ENCODE measurements around the gene TRMT1. TPM values are rescaled to one million over a fixed set of nuclear protein-coding genes. Genes with fewer than 3 reads are reported as not detected.

Gene TRMT1
- total RNA-seq, 1 experiment from 2014 or later, result 35.9 TPM

- Histone ChIP-seq H3K9me3 (ENCODE audit: low read length) (no peaks in the 10 kb centered on the region), H3K4me3 (ENCODE audit: low read length) (no peak overlapping the region), H2AFZ (ENCODE audit: low read length) (no peak overlapping the region), H3K79me2 (ENCODE audit: low read length) (no peaks in the 10 kb centered on the region), H3K4me2 (ENCODE audit: low read depth, low read length, poor library complexity, severe bottlenecking) (no peak overlapping the region), H3K9me2 (replicated peaks; ENCODE audit: insufficient read depth, low read length) (no peaks in the 10 kb centered on the region), H3K4me1 (ENCODE audit: low read length) (peaks cover 6% of the 10 kb centered on the region), H3K9ac (ENCODE audit: low read length) (no peak overlapping the region), H3K27ac (ENCODE audit: low read length) (no peak overlapping the region), H3K27me3 (ENCODE audit: low read length) (no peaks in the 10 kb centered on the region), H3K36me3 (ENCODE audit: insufficient read depth, low read length) (no peaks in the 10 kb centered on the region), H4K20me1 (ENCODE audit: insufficient read depth, low read depth, low read length) (no peaks in the 10 kb centered on the region)
- no peak for DNase-seq
Observed at GRCh38 chr19:13063461-13064091, 53.0 kb downstream of the TRMT1 start.

DNA sequence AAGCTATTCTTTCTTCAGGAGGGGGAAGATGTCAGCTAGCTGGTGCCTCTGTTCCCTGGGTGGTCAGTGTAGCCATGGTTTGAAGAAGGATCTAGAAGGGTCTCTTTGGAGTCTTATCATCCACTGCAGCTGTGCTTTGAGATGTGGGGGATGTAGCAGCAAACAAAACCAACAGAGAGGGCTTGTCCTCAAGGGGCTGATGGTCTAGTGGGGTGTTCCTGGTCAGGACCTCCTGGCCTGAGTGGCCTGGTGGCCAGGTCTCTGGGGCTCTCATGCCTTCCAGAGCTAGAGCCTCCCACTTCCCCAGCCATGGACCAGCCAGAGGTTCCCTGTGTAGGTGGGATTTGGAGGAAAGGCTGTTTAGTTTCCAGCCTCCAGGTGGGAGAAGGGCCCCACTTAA lies 54.2 kb downstream of the TRMT1 start:
- Histone ChIP-seq H3K79me2 (ENCODE audit: low read length) (no peaks in the 10 kb centered on the region), H3K4me1 (ENCODE audit: low read length) (peaks cover 6% of the 10 kb centered on the region), H4K20me1 (ENCODE audit: insufficient read depth, low read depth, low read length) (no peaks in the 10 kb centered on the region), H3K9ac (ENCODE audit: low read length) (no peak overlapping the region), H3K9me2 (replicated peaks; ENCODE audit: insufficient read depth, low read length) (no peaks in the 10 kb centered on the region), H3K4me3 (ENCODE audit: low read length) (no peak overlapping the region), H3K27ac (ENCODE audit: low read length) (no peak overlapping the region), H3K9me3 (ENCODE audit: low read length) (no peaks in the 10 kb centered on the region), H3K4me2 (ENCODE audit: low read depth, low read length, poor library complexity, severe bottlenecking) (no peak overlapping the region), H3K36me3 (ENCODE audit: insufficient read depth, low read length) (no peaks in the 10 kb centered on the region), H2AFZ (ENCODE audit: low read length) (no peak overlapping the region), H3K27me3 (ENCODE audit: low read length) (no peaks in the 10 kb centered on the region)
- no peak for DNase-seq

- H3K27me3 ChIP-seq (ENCODE audit: low read length), result no peaks in the 10 kb centered on the region
- no peaks in the 10 kb centered on the region for H4K20me1 ChIP-seq (ENCODE audit: insufficient read depth, low read depth, low read length)
- H3K4me2 ChIP-seq (ENCODE audit: low read depth, low read length, poor library complexity, severe bottlenecking), result peak overlapping the region; percentile 32
- no peak overlapping the region for H3K27ac ChIP-seq (ENCODE audit: low read length)
- no peak overlapping the region; the same call in 1 of the 2 replicates for H3K4me3 ChIP-seq (ENCODE audit: low read length)
- no peaks in the 10 kb centered on the region for H3K36me3 ChIP-seq (ENCODE audit: insufficient read depth, low read length)
- peak; percentile 89 for DNase-seq
- H3K79me2 ChIP-seq (ENCODE audit: low read length), result no peaks in the 10 kb centered on the region
- H3K9ac ChIP-seq (ENCODE audit: low read length), result peak overlapping the region; percentile 17; the same call in 1 of the 2 replicates
- H3K4me1 ChIP-seq (ENCODE audit: low read length), result peaks cover 6% of the 10 kb centered on the region
- no peaks in the 10 kb centered on the region for H3K9me3 ChIP-seq (ENCODE audit: low read length)
- H2AFZ ChIP-seq (ENCODE audit: low read length), result no peak overlapping the region
- H3K9me2 ChIP-seq (replicated peaks; ENCODE audit: insufficient read depth, low read length), result no peaks in the 10 kb centered on the region
Observed at GRCh38 chr19:13060964-13061927, 55.3 kb downstream of the TRMT1 start.

GRCh38 chr19:13060233-13060963 lies 56.1 kb downstream of the TRMT1 start:
- Histone ChIP-seq H3K27me3 (ENCODE audit: low read length) (no peaks in the 10 kb centered on the region), H3K9me3 (ENCODE audit: low read length) (no peaks in the 10 kb centered on the region), H3K9me2 (replicated peaks; ENCODE audit: insufficient read depth, low read length) (no peaks in the 10 kb centered on the region), H3K4me3 (ENCODE audit: low read length) (no peak overlapping the region), H3K4me1 (ENCODE audit: low read length) (peaks cover 6% of the 10 kb centered on the region), H3K4me2 (ENCODE audit: low read depth, low read length, poor library complexity, severe bottlenecking) (no peak overlapping the region), H2AFZ (ENCODE audit: low read length) (no peak overlapping the region), H3K79me2 (ENCODE audit: low read length) (no peaks in the 10 kb centered on the region), H3K36me3 (ENCODE audit: insufficient read depth, low read length) (no peaks in the 10 kb centered on the region), H4K20me1 (ENCODE audit: insufficient read depth, low read depth, low read length) (no peaks in the 10 kb centered on the region), H3K27ac (ENCODE audit: low read length) (no peak overlapping the region), H3K9ac (ENCODE audit: low read length) (no peak overlapping the region)
- DNase-seq, result no peak

DNA sequence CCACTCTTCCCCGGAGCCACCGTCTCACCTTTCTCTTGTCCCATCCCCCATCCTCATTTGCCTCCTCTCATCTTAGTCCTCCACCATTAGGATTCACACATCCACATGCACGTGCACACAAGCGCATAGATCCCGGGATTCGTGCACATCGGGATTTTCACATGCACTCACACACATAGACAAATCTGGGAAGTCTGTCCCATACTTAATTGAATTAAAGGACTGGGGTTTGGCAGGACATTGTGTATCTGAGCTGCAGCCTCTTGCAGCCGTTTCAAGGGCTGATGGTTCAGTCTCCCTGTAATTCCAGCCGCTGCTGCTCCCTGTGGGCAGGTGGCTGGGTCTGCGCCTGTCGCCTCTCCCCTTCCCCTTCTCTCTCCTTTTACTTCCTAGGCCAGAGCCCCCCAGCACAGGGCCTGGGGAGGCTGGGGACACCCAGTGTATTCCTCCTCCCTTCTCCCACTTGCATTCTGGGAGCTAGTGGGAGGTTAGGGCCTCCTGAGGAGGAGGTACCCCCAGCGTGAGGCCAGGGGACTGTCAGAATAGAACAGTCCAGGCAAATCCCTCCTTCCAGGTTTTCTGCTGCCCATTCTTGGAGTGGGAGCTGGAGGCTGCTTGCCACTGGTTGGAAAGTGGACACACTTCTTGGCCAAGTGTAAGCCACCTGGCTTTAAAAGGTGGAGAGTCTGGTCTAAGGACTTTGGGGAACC lies 57.4 kb downstream of the TRMT1 start:
- Histone ChIP-seq H3K27ac (ENCODE audit: low read length) (no peak overlapping the region), H4K20me1 (ENCODE audit: insufficient read depth, low read depth, low read length) (no peaks in the 10 kb centered on the region), H3K9me3 (ENCODE audit: low read length) (no peaks in the 10 kb centered on the region), H3K36me3 (ENCODE audit: insufficient read depth, low read length) (no peaks in the 10 kb centered on the region), H3K79me2 (ENCODE audit: low read length) (no peaks in the 10 kb centered on the region), H3K4me1 (ENCODE audit: low read length) (peaks cover 6% of the 10 kb centered on the region), H3K4me3 (ENCODE audit: low read length) (no peak overlapping the region), H3K9me2 (replicated peaks; ENCODE audit: insufficient read depth, low read length) (no peaks in the 10 kb centered on the region), H3K27me3 (ENCODE audit: low read length) (no peaks in the 10 kb centered on the region), H3K4me2 (ENCODE audit: low read depth, low read length, poor library complexity, severe bottlenecking) (no peak overlapping the region), H3K9ac (ENCODE audit: low read length) (no peak overlapping the region), H2AFZ (ENCODE audit: low read length) (no peak overlapping the region)
- no peak for DNase-seq

DNA sequence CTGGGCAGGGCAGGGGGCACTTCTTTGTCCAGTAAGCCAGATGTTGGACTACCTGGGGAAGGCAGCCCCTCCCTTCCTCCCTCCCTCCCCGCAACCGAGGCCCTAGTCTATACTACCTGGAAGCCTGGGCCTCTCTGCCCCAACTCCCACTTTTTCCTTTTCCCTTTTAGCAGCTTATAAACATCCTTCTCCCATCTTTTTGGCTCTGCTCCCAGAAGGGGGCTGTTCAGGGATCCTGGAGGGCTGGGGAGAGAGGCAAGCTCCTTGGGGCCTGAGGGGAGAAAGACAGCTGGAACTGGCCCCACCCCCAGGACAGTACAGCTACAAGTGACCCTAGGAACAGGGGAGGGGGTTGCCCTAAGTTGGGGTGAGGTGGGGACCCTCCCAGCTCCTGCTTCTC lies 58.8 kb downstream of the TRMT1 start:
- Histone ChIP-seq H3K79me2 (ENCODE audit: low read length) (no peaks in the 10 kb centered on the region), H2AFZ (ENCODE audit: low read length) (no peak overlapping the region), H3K4me1 (ENCODE audit: low read length) (peaks cover 6% of the 10 kb centered on the region), H3K36me3 (ENCODE audit: insufficient read depth, low read length) (no peaks in the 10 kb centered on the region), H3K27ac (ENCODE audit: low read length) (no peak overlapping the region), H3K27me3 (ENCODE audit: low read length) (no peaks in the 10 kb centered on the region), H3K9ac (ENCODE audit: low read length) (no peak overlapping the region), H3K9me2 (replicated peaks; ENCODE audit: insufficient read depth, low read length) (no peaks in the 10 kb centered on the region), H3K4me2 (ENCODE audit: low read depth, low read length, poor library complexity, severe bottlenecking) (no peak overlapping the region), H3K4me3 (ENCODE audit: low read length) (no peak overlapping the region), H3K9me3 (ENCODE audit: low read length) (no peaks in the 10 kb centered on the region), H4K20me1 (ENCODE audit: insufficient read depth, low read depth, low read length) (no peaks in the 10 kb centered on the region)
- no peak for DNase-seq

DNA sequence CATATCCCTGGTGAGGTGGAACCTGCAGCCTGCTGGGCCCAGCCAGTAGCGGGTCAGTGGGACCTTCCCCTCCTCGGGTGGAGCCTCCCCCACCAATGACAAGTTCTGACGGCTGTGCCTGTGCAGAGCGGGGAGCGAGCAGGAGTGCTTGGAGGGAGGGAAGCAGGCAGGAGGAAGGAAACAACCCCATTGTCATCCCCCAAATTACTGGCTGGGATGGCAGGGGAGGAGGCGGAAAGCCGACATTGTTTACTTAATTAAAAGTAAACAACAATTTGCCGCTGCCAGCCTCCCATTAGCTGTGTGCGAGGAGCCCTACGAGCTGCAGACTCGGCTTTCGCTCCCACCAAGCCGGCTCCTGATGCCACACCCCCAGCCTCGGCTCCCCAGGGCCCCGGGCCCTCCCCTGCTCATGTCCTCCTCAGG lies 59.4 kb downstream of the TRMT1 start:
- H3K4me2 ChIP-seq (ENCODE audit: low read depth, low read length, poor library complexity, severe bottlenecking), result no peak overlapping the region
- no peak overlapping the region for H3K9ac ChIP-seq (ENCODE audit: low read length)

More for the DNA sequence above, 59.4 kb downstream of the TRMT1 start:
- H3K27me3 ChIP-seq (ENCODE audit: low read length), result no peaks in the 10 kb centered on the region
- H3K36me3 ChIP-seq (ENCODE audit: insufficient read depth, low read length), result no peaks in the 10 kb centered on the region
- no peaks in the 10 kb centered on the region for H3K79me2 ChIP-seq (ENCODE audit: low read length)
- H4K20me1 ChIP-seq (ENCODE audit: insufficient read depth, low read depth, low read length), result no peaks in the 10 kb centered on the region
- DNase-seq, result no peak
- no peak overlapping the region for H3K27ac ChIP-seq (ENCODE audit: low read length)
- no peak overlapping the region for H2AFZ ChIP-seq (ENCODE audit: low read length)
- H3K9me3 ChIP-seq (ENCODE audit: low read length), result no peaks in the 10 kb centered on the region
- no peaks in the 10 kb centered on the region for H3K9me2 ChIP-seq (replicated peaks; ENCODE audit: insufficient read depth, low read length)
- H3K4me3 ChIP-seq (ENCODE audit: low read length), result no peak overlapping the region
- peaks cover 6% of the 10 kb centered on the region for H3K4me1 ChIP-seq (ENCODE audit: low read length)

Measured in Karpas-422 (cell line).